Ramos (cell line): ENCODE data around the gene EIF3A.
"Not testable (repeated sequence)": the region's sequence is repeated elsewhere in the genome, so short reads cannot be mapped to it uniquely, and the experiment has no call there.

Experiments used
- in situ Hi-C: fragments of 300-500 bp; cut with MboI; formaldehyde crosslinking; loops from one replicate; pipeline ENCODE4 v1.14.3; 2022; ENCODE audit warnings: low sequenced_read_pairs; ENCODE audit not compliant: unreplicated experiment

Gene EIF3A

GRCh38 chr10:119103241-119103902 is 22.8 kb upstream of the EIF3A start:
- in situ Hi-C loops: no loop called here

GRCh38 chr10:119101366-119102098 is 20.9 kb upstream of the EIF3A start:
- in situ Hi-C loops: no loop called here

GRCh38 chr10:119100434-119101238 is 20.0 kb upstream of the EIF3A start:
- in situ Hi-C loops: no loop called here

- in situ Hi-C loops: no loop called here
These were observed 18.0 kb upstream of the EIF3A start for GRCh38 chr10:119098576-119098975.

- in situ Hi-C loops: not testable (repeated sequence)
These were observed 16.2 kb upstream of the EIF3A start for GRCh38 chr10:119096641-119097415.

- in situ Hi-C loops: no loop called here
These were observed 15.0 kb upstream of the EIF3A start for GRCh38 chr10:119095640-119096039.

GRCh38 chr10:119090968-119091367 is 10.4 kb upstream of the EIF3A start:
- in situ Hi-C loops: no loop called here

- in situ Hi-C loops: no loop called here
These were observed 9.6 kb upstream of the EIF3A start for GRCh38 chr10:119090026-119090795.

GRCh38 chr10:119087271-119087882 is 6.8 kb upstream of the EIF3A start:
- in situ Hi-C loops: no loop called here

- in situ Hi-C loops: no loop called here
These were observed 4.3 kb upstream of the EIF3A start for GRCh38 chr10:119084896-119085295.

- in situ Hi-C loops: no loop called here
These were observed 757 bp downstream of the EIF3A start for GRCh38 chr10:119079599-119080520.

- in situ Hi-C loops: no loop called here
These were observed 2.0 kb downstream of the EIF3A start for GRCh38 chr10:119078422-119079179.

GRCh38 chr10:119073584-119073983 is 7.0 kb downstream of the EIF3A start:
- in situ Hi-C loops: no loop called here

GRCh38 chr10:119070395-119071165 is 10.0 kb downstream of the EIF3A start:
- in situ Hi-C loops: no loop called here

GRCh38 chr10:119061926-119062325 is 18.7 kb downstream of the EIF3A start:
- in situ Hi-C loops: no loop called here

- in situ Hi-C loops: no loop called here
These were observed 19.3 kb downstream of the EIF3A start for GRCh38 chr10:119061352-119061751.

- in situ Hi-C loops: no loop called here
These were observed 20.5 kb downstream of the EIF3A start for GRCh38 chr10:119060107-119060506.
